Mucosa of descending colon (tissue), 3 donors: Measurements from ENCODE around the gene PRRT1B. TPM values are rescaled to one million over a fixed set of nuclear protein-coding genes. Genes with fewer than 3 reads are reported as not detected.

Source experiments
- ATAC-seq: fragments of 200-7000 bp; cut with Tn5 transposase; one replicate; pipeline ENCODE4 v1.9.1; 2020; ENCODE audit warnings: mild to moderate bottlenecking, moderate library complexity
- DNase-seq, 3 donors: peaks; one replicate each; pipeline ENCODE4 v3.0.0-alpha.2; 2020
- H3K36me3 ChIP-seq: fragments of 200-600 bp; one replicate; pipeline ENCODE4 v1.8.0; 2021; ENCODE audit warnings: low read depth, mild to moderate bottlenecking
- H3K4me1 ChIP-seq: fragments of 200-600 bp; one replicate; pipeline ENCODE4 v1.8.0; 2021; ENCODE audit warnings: low read depth, mild to moderate bottlenecking
- H3K4me3 ChIP-seq: fragments of 200-600 bp; one replicate; pipeline ENCODE4 v1.8.0; 2021; ENCODE audit warnings: mild to moderate bottlenecking
- H3K9me3 ChIP-seq: fragments of 200-600 bp; one replicate; pipeline ENCODE4 v1.8.0; 2021; ENCODE audit warnings: mild to moderate bottlenecking
- CTCF ChIP-seq: fragments of 200-600 bp; IDR thresholded peaks from one replicate; pipeline ENCODE4 v1.8.0; 2022; ENCODE audit warnings: antibody characterized with exemption, mild to moderate bottlenecking
- intact Hi-C, 2 donors: fragments of 100-400 bp; cut with DNase I in 1 of 2; cut with micrococcal nuclease in 1 of 2; formaldehyde crosslinking; loops; one replicate each; pipeline versions ENCODE4 v1.11.0 to v1.11.1; 2022; cut with DNase I, micrococcal nuclease
- total RNA-seq, 3 donors: library from RNA; stranded (reverse); fragmentation: NEBNext Ultra II Directional in 2 of 3; extraction: Animal tissue kit (Norgen Biotek cat#: 25700) in 2 of 3; gene quantifications; one replicate each; pipeline versions ENCODE4 v1.2.1 to v1.2.4, GENCODE V29; 2021 to 2023
- donor health status: DM: no; HTN: no; CAD: no; lungs with moderate emphysema.
- donor health status: DM: no; HTN: no; CAD: no.
- donor health status: DM: no; HTN: yes; CAD: no.

Gene PRRT1B
- total RNA-seq, 3 donors from 2014 or later: 1.9 to 9.4 (median 2.9) TPM

GRCh38 chr9:131594906-131595665, 49.8 kb downstream of the PRRT1B start:
- intact Hi-C loops: loop anchor here (5.0 kb wide), 1 partner anchor 147 kb away; the partner anchor contains the start of gene RAPGEF1 (in 2 of the 2)
- ATAC-seq (no peak), DNase-seq (no peak)
- no peak for TF ChIP-seq CTCF
- Histone ChIP-seq H3K9me3 (no peaks in the 10 kb centered on the region), H3K36me3 (peaks cover 9% of the 10 kb centered on the region), H3K4me3 (no peak overlapping the region), H3K4me1 (no peaks in the 10 kb centered on the region)

- Histone ChIP-seq H3K4me3 (no peak overlapping the region), H3K36me3 (peaks cover 9% of the 10 kb centered on the region), H3K9me3 (no peaks in the 10 kb centered on the region), H3K4me1 (no peaks in the 10 kb centered on the region)
- TF ChIP-seq CTCF: no peak
- intact Hi-C loops: no loop called here
- DNase-seq (no peak), ATAC-seq (no peak)
Observed at GRCh38 chr9:131595696-131596429, 50.5 kb downstream of the PRRT1B start.

GRCh38 chr9:131596430-131596743, 51.1 kb downstream of the PRRT1B start:
- no peak for DNase-seq
- H3K9me3 ChIP-seq: no peaks in the 10 kb centered on the region
- peaks cover 9% of the 10 kb centered on the region for H3K36me3 ChIP-seq
- no peak for TF ChIP-seq CTCF
- H3K4me1 ChIP-seq: no peaks in the 10 kb centered on the region
- intact Hi-C loops: no loop called here
- no peak overlapping the region for H3K4me3 ChIP-seq
- no peak for ATAC-seq

- Histone ChIP-seq H3K4me3 (no peak overlapping the region), H3K9me3 (no peaks in the 10 kb centered on the region), H3K36me3 (peaks cover 14% of the 10 kb centered on the region), H3K4me1 (no peaks in the 10 kb centered on the region)
- no peak for DNase-seq
- intact Hi-C loops: no loop called here
- no peak for TF ChIP-seq CTCF
- no peak for ATAC-seq
Observed at GRCh38 chr9:131597246-131597645, 51.9 kb downstream of the PRRT1B start.

- peak in 2 of 3 donors; percentile 29 to 78 for DNase-seq
Observed at GRCh38 chr9:131598121-131598520, 52.8 kb downstream of the PRRT1B start.

More at GRCh38 chr9:131598121-131598520, 52.8 kb downstream of the PRRT1B start:
- intact Hi-C loops: no loop called here
- Histone ChIP-seq H3K9me3 (no peaks in the 10 kb centered on the region), H3K36me3 (peaks cover 14% of the 10 kb centered on the region), H3K4me3 (no peak overlapping the region), H3K4me1 (no peaks in the 10 kb centered on the region)
- ATAC-seq: peak; percentile 57
- no peak for TF ChIP-seq CTCF
